Epithelial cell of alveolus of lung (primary cell): ENCODE results near the gene PLCXD3. TPM values are rescaled to one million over a fixed set of nuclear protein-coding genes. Genes with fewer than 3 reads are reported as not detected.

Experiments
- total RNA-seq: library from RNA; depleted of rRNA; stranded (reverse); fragments of >200 nt; gene quantifications from 2 replicates; pipeline ENCODE4 v1.2.1, GENCODE V29; 2015

Gene PLCXD3
- under 0.01 and 0.64 TPM in 2 replicates for total RNA-seq

GRCh38 chr5:41510176-41510831 is at the start of gene PLCXD3:
PLCXD3 (minus strand) TSS chr5:41510601; CDS start chr5:41510526, 75 bp downstream.

